GOT3 (cell line): ENCODE data around the gene ZKSCAN2.

Experiments
- DNase-seq: peaks from one replicate; lab custom pipeline; 2025; ENCODE audit warnings: mixed read lengths; lab: John Stamatoyannopoulos, UW

ZKSCAN2 gene

GRCh38 chr16:25223964-25224363 lies 33.7 kb downstream of the ZKSCAN2 start:
- DNase-seq: no peak

GRCh38 chr16:25222959-25223358 lies 34.7 kb downstream of the ZKSCAN2 start:
- DNase-seq: no peak

GRCh38 chr16:25219070-25219737 lies 38.4 kb downstream of the ZKSCAN2 start:
- no peak for DNase-seq

GRCh38 chr16:25217921-25218320 lies 39.7 kb downstream of the ZKSCAN2 start:
- DNase-seq: no peak

- DNase-seq: no peak
Measured at GRCh38 chr16:25217112-25217511, 40.5 kb downstream of the ZKSCAN2 start.

- DNase-seq: no peak
Measured at GRCh38 chr16:25213709-25214397, 43.8 kb downstream of the ZKSCAN2 start.

- DNase-seq: no peak
Measured at GRCh38 chr16:25212636-25213035, 45.0 kb downstream of the ZKSCAN2 start.

GRCh38 chr16:25210758-25211157 lies 46.9 kb downstream of the ZKSCAN2 start:
- no peak for DNase-seq

- no peak for DNase-seq
Measured at GRCh38 chr16:25199457-25199856, 58.2 kb downstream of the ZKSCAN2 start.

GRCh38 chr16:25198021-25198420 lies 59.6 kb downstream of the ZKSCAN2 start:
- DNase-seq: no peak

- no peak for DNase-seq
Measured at GRCh38 chr16:25194273-25194878, 63.3 kb downstream of the ZKSCAN2 start.

- DNase-seq: no peak
Measured at GRCh38 chr16:25192096-25192495, 65.5 kb downstream of the ZKSCAN2 start.

- DNase-seq: no peak
Measured at GRCh38 chr16:25189305-25189704, 68.3 kb downstream of the ZKSCAN2 start.

- DNase-seq: no peak
Measured at GRCh38 chr16:25187491-25187795, 70.2 kb downstream of the ZKSCAN2 start.
